H1 (cell line): ENCODE data around the gene GRID1.

Experiments
- CTCF ChIP-seq, 3 experiments: IDR thresholded peaks; 1 replicate in 2 of 3; 2 replicates in 1 of 3; pipeline versions ENCODE4 v1.5.1 to v1.6.1; 2011; ENCODE audit warnings: low read length in 3 of 3, mild to moderate bottlenecking in 3 of 3, inconsistent platforms in 2 of 3, low read depth in 1 of 3, moderate library complexity in 1 of 3; ENCODE audit not compliant: insufficient read depth in 1 of 3; ENCODE audit errors: control extremely low read depth in 1 of 3
- EP300 ChIP-seq, 2 experiments: IDR thresholded peaks; 1 replicate in 1 of 2; 2 replicates in 1 of 2; pipeline ENCODE4 v1.6.1; 2011 to 2012; ENCODE audit warnings: low read depth in 2 of 2, low read length in 2 of 2, mild to moderate bottlenecking in 2 of 2, borderline replicate concordance in 1 of 2, inconsistent platforms in 1 of 2, moderate library complexity in 1 of 2
- HDAC2 ChIP-seq, 2 experiments: fragments of 300-600 bp in 1 of 2; sonication (generic) in 1 of 2; IDR thresholded peaks; 2 replicates each; pipeline ENCODE4 v1.6.1; 2011 to 2012; ENCODE audit warnings: low read depth in 2 of 2, low read length in 2 of 2, mild to moderate bottlenecking in 2 of 2, moderate library complexity in 2 of 2, borderline replicate concordance in 1 of 2, inconsistent platforms in 1 of 2
- POLR2A ChIP-seq, 2 experiments: IDR thresholded peaks; 1 replicate in 1 of 2; 2 replicates in 1 of 2; pipeline ENCODE4 v1.6.1; 2011; ENCODE audit warnings: low read depth in 2 of 2, low read length in 2 of 2, mild to moderate bottlenecking in 2 of 2; ENCODE audit errors: control extremely low read depth in 1 of 2
- POLR2AphosphoS5 ChIP-seq: IDR thresholded peaks from 2 replicates; pipeline ENCODE4 v1.6.1; 2011; ENCODE audit warnings: low read depth, low read length
- RAD21 ChIP-seq, 2 experiments: IDR thresholded peaks in 1 of 2; conservative IDR thresholded peaks in 1 of 2; 2 replicates each; pipeline ENCODE4 v1.6.1; 2011; ENCODE audit warnings: low read depth in 2 of 2, low read length in 2 of 2, improper control_type of control experiment in 1 of 2, inconsistent platforms in 1 of 2, mild to moderate bottlenecking in 1 of 2, moderate library complexity in 1 of 2
- RFX5 ChIP-seq: IDR thresholded peaks from 2 replicates; pipeline ENCODE4 v1.6.1; 2011; ENCODE audit warnings: low read depth, low read length, improper control_type of control experiment, borderline replicate concordance
- SIN3A ChIP-seq, 2 experiments: IDR thresholded peaks in 1 of 2; conservative IDR thresholded peaks in 1 of 2; 2 replicates each; pipeline ENCODE4 v1.6.1; 2011 to 2012; ENCODE audit warnings: low read length in 2 of 2, improper control_type of control experiment in 1 of 2, low read depth in 1 of 2, mild to moderate bottlenecking in 1 of 2
- ZNF274 ChIP-seq: IDR thresholded peaks from 2 replicates; pipeline ENCODE4 v1.7.0; 2012; ENCODE audit warnings: low read length, borderline replicate concordance; ENCODE audit errors: extremely low read depth

GRCh38 chr10:86102031-86102430, 264.6 kb downstream of the GRID1 start:
- no peak for TF ChIP-seq ZNF274
- no peak for TF ChIP-seq EP300 (IDR thresholded peaks at IDR 0.05; ENCODE audit: borderline replicate concordance in 1 of 2, low read depth in 2 of 2, low read length in 2 of 2)
- TF ChIP-seq RFX5: no peak
- no peak for TF ChIP-seq POLR2A (IDR thresholded peaks at IDR 0.05; ENCODE audit: control extremely low read depth in 1 of 2, low read depth in 2 of 2, low read length in 2 of 2)
- TF ChIP-seq POLR2AphosphoS5: no peak
- TF ChIP-seq SIN3A (conservative IDR thresholded peaks at IDR 0.05 in 1 of 2, IDR thresholded peaks at IDR 0.05 in 1 of 2; ENCODE audit: low read depth in 1 of 2, low read length in 2 of 2): no peak
- no peak for TF ChIP-seq HDAC2 (IDR thresholded peaks at IDR 0.05; ENCODE audit: borderline replicate concordance in 1 of 2, low read depth in 2 of 2, low read length in 2 of 2)
- no peak for TF ChIP-seq CTCF (IDR thresholded peaks at IDR 0.05; ENCODE audit: control extremely low read depth in 1 of 3, insufficient read depth in 1 of 3, low read depth in 1 of 3, low read length in 3 of 3)
- TF ChIP-seq RAD21 (IDR thresholded peaks at IDR 0.05 in 1 of 2, conservative IDR thresholded peaks at IDR 0.05 in 1 of 2; ENCODE audit: low read depth in 2 of 2, low read length in 2 of 2): no peak
